ENCODE results near the gene DCDC2C.

The DCDC2C gene

DNA sequence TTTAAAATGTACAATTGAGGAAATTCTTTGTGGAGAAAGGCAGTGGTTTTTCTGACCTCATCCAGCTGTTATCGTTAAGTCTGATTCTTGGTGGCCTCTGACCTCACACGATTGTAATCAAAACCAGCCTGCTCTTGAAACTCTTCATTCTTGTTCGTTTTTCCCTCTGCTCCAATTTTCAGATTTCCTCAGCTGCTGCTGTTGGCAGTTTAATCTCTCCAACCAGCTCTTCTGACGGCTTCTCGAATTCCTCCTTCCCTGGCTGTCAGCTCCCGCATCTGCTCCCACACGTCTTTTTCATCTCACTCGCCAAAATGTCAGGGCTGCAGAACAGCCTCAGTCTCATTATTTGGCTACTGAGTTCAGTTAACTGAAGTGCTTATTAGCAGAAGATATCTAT lies 136.1 kb downstream of the DCDC2C start:
- no peak for DNase-seq

DNA sequence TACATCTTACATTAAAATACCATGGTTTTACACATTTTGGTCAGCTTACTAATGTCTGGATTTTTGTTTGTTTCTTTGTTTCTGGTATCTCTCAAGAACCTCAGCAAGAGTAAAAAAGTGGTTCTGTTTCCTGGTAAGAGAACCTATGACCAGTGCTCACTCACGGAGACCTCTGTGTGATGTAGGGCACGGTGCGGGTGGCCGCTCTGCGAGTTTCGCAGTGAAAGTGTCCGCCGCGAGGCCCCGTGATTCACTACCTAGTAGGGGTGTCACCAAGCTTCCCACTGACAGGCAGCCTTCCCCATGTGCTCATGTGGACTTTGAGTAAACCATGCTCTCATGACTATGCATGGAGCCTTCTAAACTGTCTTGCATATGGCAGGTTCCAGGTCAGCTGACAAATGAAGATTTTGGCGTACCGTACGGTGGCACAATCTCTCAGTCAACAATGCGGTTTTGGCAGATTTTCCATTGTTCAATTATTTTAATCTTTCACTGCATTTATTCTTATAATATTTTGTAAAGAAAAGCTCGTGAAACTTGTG lies 137.3 kb downstream of the DCDC2C start:
- no peak for DNase-seq

DNA sequence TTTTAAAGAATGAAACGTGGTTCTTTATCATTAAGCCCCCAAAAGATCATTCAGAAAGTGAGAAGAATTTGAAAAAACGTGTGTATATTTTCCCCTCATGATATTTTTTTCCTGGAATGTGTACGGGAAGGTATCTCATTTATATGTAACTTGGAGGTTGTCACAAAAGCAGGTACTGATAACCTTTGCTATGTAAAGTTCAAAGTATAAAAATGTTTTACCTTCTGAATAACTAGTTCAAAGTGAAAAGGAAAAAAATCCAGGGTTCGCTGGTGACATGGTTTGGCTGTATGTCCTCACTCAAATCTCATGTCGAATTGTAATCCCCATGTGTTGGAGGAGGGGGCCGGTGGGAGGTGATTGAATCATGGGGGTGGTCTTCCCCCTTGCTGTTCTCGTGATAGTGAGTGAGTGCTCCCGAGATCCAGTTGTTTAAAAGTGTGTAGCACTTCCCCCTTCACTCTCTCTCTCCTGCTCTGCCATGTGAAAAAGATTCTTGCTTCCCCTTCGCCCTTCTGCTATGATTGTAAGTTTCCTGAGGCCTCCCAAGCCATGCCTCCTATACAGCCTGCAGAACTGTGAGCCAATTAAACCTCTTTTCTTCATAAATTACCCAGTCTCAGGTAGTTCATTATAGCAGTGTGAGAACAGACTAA lies 144.2 kb downstream of the DCDC2C start:
- DNase-seq: no peak

DNA sequence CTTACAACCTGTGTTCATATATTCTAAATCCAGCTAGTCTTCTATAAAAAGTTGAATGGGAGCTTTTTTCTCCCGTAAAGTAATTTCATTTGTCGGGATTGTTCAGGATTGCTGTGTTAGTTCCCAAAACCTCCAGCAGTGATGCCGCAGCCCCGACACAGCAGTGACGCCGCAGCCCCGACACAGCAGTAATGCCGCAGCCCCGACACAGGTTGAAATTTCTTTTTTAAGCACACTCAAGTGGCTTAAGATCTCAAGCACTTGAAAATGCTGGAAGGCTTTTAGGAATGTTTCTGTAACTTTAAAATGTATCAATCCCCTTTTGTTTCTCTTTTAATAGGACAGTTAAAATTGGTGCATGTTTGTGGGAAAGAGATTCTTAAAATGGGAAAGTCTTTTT lies 145.4 kb downstream of the DCDC2C start:
- DNase-seq: no peak

DNA sequence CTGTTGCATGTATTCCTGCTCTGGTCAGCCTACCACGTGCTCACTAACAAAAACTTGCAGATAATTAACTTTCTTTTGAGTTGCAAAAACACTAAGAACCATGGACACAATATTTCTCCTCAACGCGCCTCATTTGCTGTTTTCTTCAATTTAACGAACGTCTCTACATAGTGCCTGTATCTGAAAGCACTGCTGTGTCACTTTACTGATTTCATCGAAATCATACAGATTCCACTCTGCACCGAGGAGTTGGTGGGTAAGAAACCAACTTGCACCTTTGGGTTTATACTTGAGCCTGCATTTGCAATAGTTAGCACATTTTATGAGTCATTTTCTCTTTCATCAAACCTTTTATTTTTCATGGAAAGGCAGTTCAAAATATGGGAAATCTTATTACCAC lies 145.8 kb downstream of the DCDC2C start:
- DNase-seq: no peak

DNA sequence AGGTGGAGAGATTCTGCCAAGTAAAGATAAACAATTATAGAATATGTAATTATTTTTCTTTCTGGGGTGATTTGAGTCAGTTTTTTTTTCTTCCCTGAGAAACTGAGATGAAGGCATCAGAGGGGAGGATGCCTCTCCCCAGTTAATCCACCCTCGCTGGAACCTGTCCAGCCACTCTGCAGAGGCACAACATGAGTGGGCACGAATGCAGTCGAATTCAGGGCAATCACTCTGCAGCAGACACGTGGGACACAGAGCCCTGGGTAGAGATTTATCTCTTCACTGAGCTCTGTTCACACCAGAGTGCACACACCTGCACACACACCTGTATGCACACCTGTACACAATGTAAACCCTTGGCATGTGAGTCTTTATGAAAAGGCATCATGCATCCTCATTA lies 154.2 kb downstream of the DCDC2C start:
- no peak for DNase-seq

DNA sequence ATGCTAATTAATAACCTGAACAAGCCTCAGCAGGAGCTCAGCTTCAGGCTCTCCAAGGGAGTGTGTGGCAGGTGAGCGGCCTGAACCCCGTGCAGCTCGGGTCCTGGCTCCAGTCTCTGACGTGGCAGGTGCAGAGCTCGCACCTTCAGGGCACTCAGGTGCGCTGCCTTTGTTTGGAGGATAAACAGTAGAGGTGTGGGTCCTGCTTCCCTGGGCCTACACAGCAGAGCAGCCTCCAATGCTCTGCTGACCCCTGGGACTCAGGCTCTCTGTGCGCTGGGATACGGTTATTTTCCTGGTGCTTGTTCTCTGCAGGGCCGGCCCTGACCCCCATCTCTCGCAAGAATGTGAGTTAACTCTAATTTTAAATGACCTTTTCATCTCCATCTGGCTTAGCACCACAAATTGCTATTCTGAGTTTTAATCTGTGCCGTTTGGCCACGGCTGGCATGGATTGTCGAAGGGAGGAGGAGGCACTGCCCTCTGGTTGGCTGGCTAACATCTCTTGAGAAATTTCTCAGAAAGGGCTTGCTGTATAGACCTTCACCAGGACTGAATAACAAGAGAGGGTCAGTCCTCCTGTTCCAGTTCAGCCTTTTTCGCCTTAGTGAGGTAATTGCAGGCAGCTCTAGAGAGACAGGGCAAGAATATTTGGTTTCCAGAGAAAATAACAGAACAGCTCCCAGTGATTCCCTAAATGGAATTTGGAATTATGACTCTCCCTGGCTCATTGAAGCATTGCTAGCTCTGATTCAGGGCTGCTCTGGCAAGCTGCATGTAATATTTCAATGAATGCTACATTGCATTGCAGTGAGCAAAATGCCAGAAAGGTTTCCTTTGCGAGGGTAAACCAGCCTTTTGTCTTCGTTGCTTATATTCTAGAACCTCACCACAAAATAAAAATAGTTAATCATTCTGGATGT lies 161.8 kb downstream of the DCDC2C start:
- DNase-seq: no peak

DNA sequence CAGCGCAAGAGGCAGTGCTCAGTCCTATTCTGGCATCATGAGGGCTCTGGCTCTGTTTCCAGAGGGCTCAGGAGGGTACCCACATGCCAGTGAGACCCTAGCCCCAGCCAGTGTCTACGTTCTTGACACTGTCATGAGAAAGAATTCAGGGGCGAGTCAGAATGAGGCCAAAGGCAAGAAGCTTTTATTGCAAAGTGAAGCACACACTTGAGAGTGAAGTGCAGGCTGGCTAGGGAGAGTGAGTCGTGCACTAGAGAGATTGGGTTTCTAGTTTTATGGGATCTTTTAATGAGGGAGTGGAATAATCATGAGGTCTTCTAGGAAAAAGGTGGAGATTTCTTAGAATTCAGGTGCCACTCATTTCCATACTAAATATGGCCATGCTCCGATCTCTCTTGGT lies 164.1 kb downstream of the DCDC2C start:
- no peak for DNase-seq

DNA sequence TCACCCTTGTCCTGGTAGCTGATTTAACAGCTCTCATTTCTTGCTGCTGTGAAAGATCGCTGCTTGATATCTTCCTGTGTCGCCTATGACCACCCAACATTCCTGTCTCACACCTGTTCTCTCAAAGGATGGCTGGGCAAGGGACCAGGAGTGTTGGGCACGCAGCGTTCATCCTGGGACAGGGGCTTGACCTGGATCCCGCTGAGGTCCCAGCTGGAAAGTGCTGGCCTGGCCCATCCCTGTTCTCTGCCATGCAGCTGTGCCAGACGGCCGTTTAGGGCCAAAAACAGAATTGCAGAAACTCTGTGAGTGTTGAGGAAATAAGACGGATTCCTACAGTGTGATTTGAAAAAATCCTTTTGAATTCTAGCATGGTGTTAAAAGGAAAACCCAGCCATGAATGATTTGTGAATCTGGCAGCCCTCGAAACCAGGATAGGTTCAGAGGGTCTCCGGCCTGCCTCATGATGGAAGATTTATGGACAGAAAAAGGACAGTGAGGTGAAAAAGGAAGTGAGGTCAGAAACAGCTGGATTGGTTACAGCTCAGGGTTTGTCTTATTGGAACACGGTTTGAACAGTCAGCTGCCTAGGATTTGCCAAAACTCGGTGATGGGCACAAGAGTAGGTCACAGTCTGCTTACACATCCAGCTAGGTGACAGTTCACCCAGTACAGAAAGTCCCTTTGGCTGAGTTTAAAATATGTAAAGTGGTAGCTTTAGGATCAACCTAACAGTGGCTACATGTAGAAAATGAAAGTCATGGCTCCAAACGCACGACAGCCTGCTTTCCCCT lies 164.8 kb downstream of the DCDC2C start:
- DNase-seq: no peak

DNA sequence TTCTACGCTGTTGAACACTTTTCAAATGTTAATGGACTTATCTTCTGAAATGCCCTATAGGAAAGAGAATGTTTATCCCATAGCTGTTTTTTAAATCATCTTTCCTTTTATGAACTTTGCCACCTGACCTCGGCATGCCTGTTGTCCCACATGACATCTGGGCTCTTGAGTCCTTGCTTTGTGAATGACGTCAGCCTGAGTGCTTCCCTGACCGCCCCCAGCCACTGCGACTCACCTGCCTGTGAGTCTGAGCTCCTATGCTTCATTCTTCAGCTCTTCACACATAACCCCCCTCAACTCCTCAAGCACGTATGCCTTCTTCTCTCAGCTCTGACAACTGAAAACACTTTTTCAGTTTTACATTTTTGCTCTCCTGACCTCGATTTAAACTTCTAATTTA lies 166.8 kb downstream of the DCDC2C start:
- no peak for DNase-seq

DNA sequence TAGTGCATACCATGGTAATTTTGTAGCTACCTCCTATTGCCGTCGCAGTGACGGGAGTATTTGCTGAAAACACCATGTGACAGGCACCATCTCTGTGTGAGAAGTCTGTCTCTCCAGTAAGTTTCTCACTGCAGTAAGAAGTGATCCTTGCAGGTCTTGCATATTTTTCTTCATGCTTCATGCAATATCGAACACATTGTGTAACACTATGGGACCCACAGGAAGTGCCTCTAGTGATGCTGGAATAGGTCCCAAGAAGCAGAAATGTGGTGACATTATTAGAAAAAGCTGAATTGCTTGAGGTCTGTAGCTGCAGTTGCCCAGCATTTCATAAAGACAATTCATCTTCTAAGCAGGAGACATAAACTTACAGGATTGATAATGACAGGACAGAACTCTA lies 167.6 kb downstream of the DCDC2C start:
- no peak for DNase-seq

DNA sequence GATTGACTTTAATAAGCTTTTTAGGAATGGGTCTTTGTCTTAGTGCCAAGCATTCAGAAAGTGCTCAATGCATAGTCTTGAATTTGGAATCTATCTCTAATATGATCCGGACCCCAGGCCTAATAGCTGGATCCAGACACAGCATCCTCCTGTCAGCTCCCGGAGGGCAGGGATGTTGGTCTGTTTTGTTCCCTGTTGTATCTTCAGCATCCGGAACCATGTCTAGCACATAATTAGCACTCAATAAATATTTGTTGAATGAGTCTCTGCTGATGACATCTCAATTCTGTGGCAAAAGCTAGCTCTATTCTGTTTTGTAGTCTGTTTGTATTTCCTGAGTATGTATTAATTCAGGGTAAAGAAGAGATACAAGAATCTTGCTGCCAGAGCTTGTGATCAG lies 169.1 kb downstream of the DCDC2C start:
- DNase-seq: no peak

DNA sequence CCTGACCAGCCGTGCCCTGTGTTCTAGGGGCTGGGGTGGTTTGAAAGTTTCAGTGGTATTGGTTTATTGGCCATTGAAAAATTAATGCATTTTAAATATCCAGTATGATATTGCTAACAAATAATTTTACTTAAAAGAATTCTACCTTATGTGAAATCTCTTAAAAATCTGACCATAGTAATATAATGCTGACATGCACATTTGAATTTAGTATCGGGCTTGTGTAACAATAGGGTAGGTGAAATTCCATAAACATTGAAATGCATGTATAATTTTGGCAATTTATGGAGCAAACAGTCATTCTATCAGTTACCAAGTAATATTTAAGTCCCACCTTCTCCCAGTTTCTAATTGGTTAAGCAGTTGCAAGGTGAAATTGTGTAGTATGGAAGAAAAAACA lies 170.5 kb downstream of the DCDC2C start:
- DNase-seq: no peak

DNA sequence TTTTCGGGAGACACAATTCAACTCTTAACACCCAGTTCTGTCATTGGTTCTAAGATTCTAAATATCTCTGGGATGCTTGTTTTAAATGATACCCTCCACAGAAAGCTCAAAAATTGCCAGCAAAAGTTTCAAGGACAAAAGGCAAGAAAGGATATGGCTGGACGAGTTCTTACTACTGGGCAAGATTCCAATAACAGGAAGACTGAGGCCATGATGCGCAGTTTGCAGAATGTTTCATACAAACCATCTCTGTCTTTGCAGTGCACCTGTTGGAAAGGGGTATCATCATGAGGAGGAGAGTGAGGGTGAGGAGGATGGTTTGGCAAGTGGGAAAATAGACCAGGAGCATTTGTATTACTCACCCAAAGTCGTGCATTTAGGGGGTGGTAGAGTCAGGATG lies 172.8 kb downstream of the DCDC2C start:
- no peak for DNase-seq

DNA sequence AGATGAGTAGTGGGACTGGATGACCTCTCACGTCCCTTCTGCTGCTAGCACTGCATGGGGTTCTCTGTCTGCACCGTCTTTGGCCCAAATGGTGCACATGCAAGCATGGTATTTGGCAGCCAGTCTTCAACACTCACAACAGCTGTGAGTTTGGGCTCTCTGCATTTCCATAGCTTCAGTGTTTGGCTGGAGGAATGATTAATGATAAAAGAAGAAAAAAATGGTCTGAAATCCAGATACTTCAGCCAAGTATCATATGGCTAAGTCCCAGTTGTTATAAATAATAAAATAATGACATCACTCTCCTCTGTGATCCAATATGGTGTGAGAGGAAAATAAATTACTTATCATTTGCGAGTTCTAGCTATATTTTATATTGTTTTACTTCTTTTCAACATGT lies 173.3 kb downstream of the DCDC2C start:
- DNase-seq: no peak

DNA sequence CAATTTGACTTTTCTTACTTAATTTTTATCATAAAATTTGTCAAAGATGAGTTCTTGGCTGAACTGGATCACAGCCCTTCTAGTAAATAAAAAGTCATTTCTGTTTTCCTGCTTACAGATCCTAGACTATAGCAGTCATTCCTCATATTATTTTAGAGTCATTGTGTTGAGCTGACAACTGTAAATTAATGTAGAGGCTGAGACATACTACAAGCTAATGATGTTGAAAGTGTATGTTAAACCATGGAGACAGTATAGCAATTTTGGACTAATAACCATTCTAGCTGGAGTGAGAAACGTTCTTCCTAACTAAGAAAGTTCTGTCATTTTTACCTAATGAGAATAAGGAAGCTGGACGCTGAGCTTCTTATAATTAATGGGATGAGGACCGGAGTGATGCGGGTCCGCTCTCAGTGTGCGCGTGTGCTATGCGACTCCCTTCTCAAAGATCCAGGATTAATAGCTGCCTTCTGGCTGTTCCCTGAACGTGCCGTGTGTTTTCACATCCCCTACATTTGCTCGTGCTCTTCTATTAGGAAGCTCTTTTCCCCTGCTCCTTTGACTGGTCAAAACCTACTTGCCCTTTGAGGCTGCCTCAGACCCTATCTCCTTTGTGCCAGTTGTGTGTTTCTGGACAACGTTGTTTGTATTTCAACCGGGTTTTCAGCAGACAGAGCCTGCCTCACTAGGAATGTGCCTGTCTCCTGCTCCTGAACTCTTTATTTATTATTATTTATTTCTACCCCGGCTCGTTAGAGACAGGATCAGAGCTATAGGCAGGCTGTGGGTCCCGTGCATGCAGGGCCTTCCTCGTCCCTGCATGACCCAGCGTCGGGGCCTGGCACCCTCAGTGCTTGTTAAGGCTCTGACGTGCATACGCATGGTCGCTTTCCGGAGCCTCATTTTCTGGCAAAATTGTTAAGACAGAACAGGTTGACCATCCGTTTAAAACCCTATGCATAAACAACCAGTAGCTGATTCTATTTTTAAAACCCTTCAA lies 182.6 kb downstream of the DCDC2C start:
- no peak for DNase-seq

DNA sequence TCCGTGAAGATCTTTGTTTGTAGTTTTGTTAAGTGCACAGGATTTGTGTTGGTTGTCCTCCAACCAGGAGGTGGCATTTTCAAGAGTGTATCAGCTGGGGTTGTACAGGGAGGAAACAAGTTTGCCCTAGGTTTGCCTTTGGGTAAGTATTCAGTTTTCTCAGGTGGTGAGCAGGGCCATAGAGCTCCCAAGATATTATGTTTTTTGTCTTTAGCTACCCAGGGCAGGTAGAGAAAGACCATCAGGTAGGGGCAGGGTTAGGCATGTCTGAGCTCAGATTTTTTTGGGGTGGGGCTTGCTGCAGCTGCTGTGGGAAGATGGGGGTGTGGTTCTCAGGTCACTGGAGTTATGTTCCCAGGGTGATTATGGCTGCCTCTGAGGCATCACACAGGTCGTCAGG lies 191.6 kb downstream of the DCDC2C start:
- no peak for DNase-seq
